ENCODE results near the gene COG2.

Gene COG2

DNA sequence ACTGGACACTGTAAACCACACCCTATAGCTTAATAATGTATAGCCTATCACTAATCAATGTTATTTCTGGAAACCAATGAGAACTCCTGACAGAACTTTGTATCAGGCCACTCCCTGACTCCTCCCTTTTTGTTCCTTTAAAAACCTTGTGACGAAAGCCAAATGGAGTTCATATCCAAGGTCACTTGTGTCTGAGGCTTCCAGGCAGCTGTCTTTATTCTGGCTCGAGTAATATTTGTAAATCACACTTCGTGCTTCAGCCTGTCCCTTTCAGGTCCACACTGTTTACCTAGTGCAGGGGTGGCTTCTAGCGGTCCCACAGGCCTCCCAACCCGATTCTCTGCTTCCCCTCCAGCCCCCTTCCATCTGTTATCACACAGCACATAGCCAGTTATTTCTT is 88.7 kb downstream of the COG2 start:
- intact Hi-C loops (cut with DNase I): no loop called here
- DNase-seq: no peak

GRCh38 chr1:230735447-230735846 is 93.2 kb downstream of the COG2 start:
- intact Hi-C loops (cut with DNase I): no loop called here
- no peak for DNase-seq

- DNase-seq: no peak
- intact Hi-C loops (cut with DNase I): no loop called here
These were observed 95.5 kb downstream of the COG2 start for GRCh38 chr1:230737622-230738262.

- DNase-seq: no peak
- intact Hi-C loops (cut with DNase I): no loop called here
These were observed 97.4 kb downstream of the COG2 start for GRCh38 chr1:230739564-230740290.

Data from head of caudate nucleus (tissue), 42 donors.